SH-SY5Y (cell line): ENCODE data around the gene C2CD4C.

Experiments used
- GATA2 ChIP-seq: IDR thresholded peaks from 2 replicates; pipeline ENCODE4 v1.6.1; 2011; ENCODE audit warnings: mild to moderate bottlenecking, low read depth, low read length
- GATA3 ChIP-seq: IDR thresholded peaks from 2 replicates; pipeline ENCODE4 v1.6.1; 2011; ENCODE audit warnings: low read depth, mild to moderate bottlenecking, low read length, moderate library complexity

DNA sequence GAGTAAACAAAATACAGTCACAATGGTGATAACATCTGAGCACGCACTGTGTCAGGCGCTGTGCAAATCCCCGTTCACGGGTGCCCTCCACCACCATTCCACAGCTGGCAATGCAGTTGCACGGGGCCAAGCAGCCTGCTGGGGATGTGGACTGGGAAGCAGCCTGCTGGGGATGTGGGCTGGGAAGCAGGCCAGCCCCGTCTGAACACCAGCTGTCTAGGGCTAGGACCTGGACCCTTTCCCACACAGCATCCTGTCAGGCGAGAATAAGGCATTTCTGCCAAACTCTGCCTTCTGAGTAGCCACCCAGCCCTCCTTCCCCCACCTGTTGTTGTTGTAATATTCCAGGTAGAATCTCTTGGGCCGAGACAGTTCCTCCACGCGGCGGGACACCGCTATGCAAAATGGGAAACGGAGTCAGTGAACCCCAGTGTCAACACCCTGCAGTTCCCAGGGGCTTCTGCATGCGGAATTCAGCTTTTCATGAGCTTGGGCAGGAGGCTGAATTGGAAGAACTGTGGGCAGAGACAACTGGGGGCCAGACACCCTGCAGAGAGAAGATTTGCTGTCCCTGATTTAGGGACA, 36.5 kb downstream of the C2CD4C start:
- TF ChIP-seq GATA3 (no peak), GATA2 (peak; percentile 47; the same call in 1 of the 2 replicates)
